Peyer's patch (tissue), 4 donors: ENCODE measurements around the gene KDR.

Source experiments
- POLR2A ChIP-seq, 2 donors: fragments of 450-650 bp; IDR thresholded peaks; one replicate each; pipeline ENCODE4 v1.5.1; 2017; ENCODE audit warnings: antibody characterized with exemption in 2 of 2, mild to moderate bottlenecking in 2 of 2, moderate library complexity in 2 of 2
- TF ChIP-seq, protein P1 (sequence below), 6 experiments: fragments of 450-650 bp in 4 of 6; fragments of 200-600 bp in 2 of 6; sonication (generic) in 1 of 6; IDR thresholded peaks; one replicate each; pipeline ENCODE4 v1.5.1; 2017 to 2019; ENCODE audit warnings: antibody characterized with exemption in 6 of 6, mild to moderate bottlenecking in 3 of 6, moderate library complexity in 1 of 6

DNA sequence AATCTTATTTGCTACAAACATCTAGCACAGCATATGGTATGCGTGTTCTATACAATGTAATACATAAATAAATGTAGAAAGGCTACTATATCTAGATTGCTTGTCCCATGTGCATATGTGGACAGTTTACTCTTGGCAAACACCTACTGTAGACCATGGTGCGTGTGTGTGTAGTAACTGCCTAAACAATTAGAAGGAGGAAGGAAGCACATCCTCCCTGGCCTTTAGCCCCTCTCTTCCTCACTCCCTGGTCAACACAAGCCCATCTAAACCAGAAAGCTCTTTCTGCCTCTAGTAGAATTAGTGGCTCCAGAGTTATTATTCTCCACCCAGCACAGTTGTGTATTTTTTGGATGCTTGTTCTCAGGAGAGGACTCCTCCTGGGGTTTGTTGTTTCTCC is 73.9 kb downstream of the KDR start:
- TF ChIP-seq, protein P1, sequence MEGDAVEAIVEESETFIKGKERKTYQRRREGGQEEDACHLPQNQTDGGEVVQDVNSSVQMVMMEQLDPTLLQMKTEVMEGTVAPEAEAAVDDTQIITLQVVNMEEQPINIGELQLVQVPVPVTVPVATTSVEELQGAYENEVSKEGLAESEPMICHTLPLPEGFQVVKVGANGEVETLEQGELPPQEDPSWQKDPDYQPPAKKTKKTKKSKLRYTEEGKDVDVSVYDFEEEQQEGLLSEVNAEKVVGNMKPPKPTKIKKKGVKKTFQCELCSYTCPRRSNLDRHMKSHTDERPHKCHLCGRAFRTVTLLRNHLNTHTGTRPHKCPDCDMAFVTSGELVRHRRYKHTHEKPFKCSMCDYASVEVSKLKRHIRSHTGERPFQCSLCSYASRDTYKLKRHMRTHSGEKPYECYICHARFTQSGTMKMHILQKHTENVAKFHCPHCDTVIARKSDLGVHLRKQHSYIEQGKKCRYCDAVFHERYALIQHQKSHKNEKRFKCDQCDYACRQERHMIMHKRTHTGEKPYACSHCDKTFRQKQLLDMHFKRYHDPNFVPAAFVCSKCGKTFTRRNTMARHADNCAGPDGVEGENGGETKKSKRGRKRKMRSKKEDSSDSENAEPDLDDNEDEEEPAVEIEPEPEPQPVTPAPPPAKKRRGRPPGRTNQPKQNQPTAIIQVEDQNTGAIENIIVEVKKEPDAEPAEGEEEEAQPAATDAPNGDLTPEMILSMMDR (IDR thresholded peaks at IDR 0.05): no peak
- TF ChIP-seq POLR2A (IDR thresholded peaks at IDR 0.05): no peak
